ENCODE results near the gene DCHS2. TPM values are rescaled to one million over a fixed set of nuclear protein-coding genes. Genes with fewer than 3 reads are reported as not detected.
A peak's percentile ranks its signal among the peaks of the same experiment; 100 is the strongest.

The DCHS2 gene
- polyA plus RNA-seq, 3 donors, result not detected

DNA sequence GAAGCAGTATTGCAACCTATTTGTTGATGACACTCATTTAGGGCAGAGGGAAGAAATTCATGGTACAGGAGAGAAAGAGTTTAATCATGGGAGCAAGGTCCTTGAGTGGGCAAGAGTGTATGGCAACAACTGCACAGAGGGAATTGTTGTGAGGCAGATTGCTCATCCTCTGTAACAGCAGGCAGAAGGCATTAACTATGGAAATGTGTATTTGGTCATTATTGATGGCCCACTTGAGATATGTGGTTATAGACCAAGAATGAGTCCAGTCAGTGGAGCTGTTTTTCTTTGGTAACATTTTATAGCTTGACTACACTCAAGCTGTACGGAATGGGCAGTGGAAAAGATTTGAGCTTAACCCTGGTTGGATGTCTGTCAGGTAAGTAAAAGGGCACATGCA lies 42.7 kb upstream of the DCHS2 start:
- Histone ChIP-seq H3K79me2 (ENCODE audit: insufficient read depth, low read length) (no peaks in the 10 kb centered on the region), H3K4me2 (replicated peaks; ENCODE audit: extremely low read depth, low read length, poor library complexity, severe bottlenecking) (no peak overlapping the region), H3K9ac (ENCODE audit: insufficient read depth, low read length, poor library complexity, severe bottlenecking) (no peak overlapping the region), H3K27me3 (ENCODE audit: control insufficient read depth in 2 of 2, insufficient read depth in 2 of 2, low read length in 2 of 2) (no peaks in the 10 kb centered on the region), H2AFZ (ENCODE audit: insufficient read depth, low read depth, low read length, poor library complexity, severe bottlenecking) (no peak overlapping the region), H3K4me1 (ENCODE audit: control insufficient read depth in 1 of 2, insufficient read depth in 2 of 2, low read length in 2 of 2) (peaks cover 0 to 3% of the 10 kb centered on the region in 2 donors), H4K20me1 (ENCODE audit: insufficient read depth, low read length) (no peaks in the 10 kb centered on the region), H3K9me3 (replicated peaks in 1 of 2; ENCODE audit: control insufficient read depth in 1 of 2, insufficient read depth in 1 of 2, low read length in 2 of 2) (no peaks in the 10 kb centered on the region), H3K36me3 (replicated peaks in 1 of 2; ENCODE audit: control insufficient read depth in 1 of 2, insufficient read depth in 2 of 2, low read length in 2 of 2) (peaks cover 38 to 43% of the 10 kb centered on the region in 2 donors), H3K27ac (ENCODE audit: low read depth in 1 of 2, low read length in 2 of 2) (no peak overlapping the region), H3K4me3 (replicated peaks in 1 of 3; ENCODE audit: low read depth in 2 of 3, low read length in 3 of 3) (no peak overlapping the region)
- DNase-seq, result no peak
- WGBS (ENCODE audit: insufficient coverage), result 100% methylated on average over 1 of the region's 1 CpG
- Mint-ChIP-seq H3K27ac (no peak overlapping the region), H3K36me3 (peaks cover 25 to 31% of the 10 kb centered on the region in 2 donors), H3K4me3 (no peak overlapping the region), H3K4me1 (peaks cover 3% of the 10 kb centered on the region), H3K9me3 (no peaks in the 10 kb centered on the region), H3K27me3 (ENCODE audit: low read depth in 3 of 3) (peaks cover 0 to 4% (median 2%) of the 10 kb centered on the region in 3 donors)
- no peak for TF ChIP-seq CTCF (IDR thresholded peaks at IDR 0.05)
- intact Hi-C loops (cut with micrococcal nuclease), result no loop called here

- Histone ChIP-seq H3K4me2 (replicated peaks; ENCODE audit: extremely low read depth, low read length, poor library complexity, severe bottlenecking) (no peak overlapping the region), H3K9ac (ENCODE audit: insufficient read depth, low read length, poor library complexity, severe bottlenecking) (no peak overlapping the region), H3K4me3 (replicated peaks in 1 of 3; ENCODE audit: low read depth in 2 of 3, low read length in 3 of 3) (no peak overlapping the region), H3K4me1 (ENCODE audit: control insufficient read depth in 1 of 2, insufficient read depth in 2 of 2, low read length in 2 of 2) (peaks cover 0 to 5% of the 10 kb centered on the region in 2 donors), H3K79me2 (ENCODE audit: insufficient read depth, low read length) (no peaks in the 10 kb centered on the region), H3K9me3 (replicated peaks in 1 of 2; ENCODE audit: control insufficient read depth in 1 of 2, insufficient read depth in 1 of 2, low read length in 2 of 2) (no peaks in the 10 kb centered on the region), H2AFZ (ENCODE audit: insufficient read depth, low read depth, low read length, poor library complexity, severe bottlenecking) (no peak overlapping the region), H3K27ac (ENCODE audit: low read depth in 1 of 2, low read length in 2 of 2) (no peak overlapping the region), H3K36me3 (replicated peaks in 1 of 2; ENCODE audit: control insufficient read depth in 1 of 2, insufficient read depth in 2 of 2, low read length in 2 of 2) (no peaks in the 10 kb centered on the region), H4K20me1 (ENCODE audit: insufficient read depth, low read length) (no peaks in the 10 kb centered on the region), H3K27me3 (ENCODE audit: control insufficient read depth in 2 of 2, insufficient read depth in 2 of 2, low read length in 2 of 2) (no peaks in the 10 kb centered on the region)
- Mint-ChIP-seq H3K9me3 (no peaks in the 10 kb centered on the region), H3K4me3 (no peak overlapping the region), H3K4me1 (peaks cover 19% of the 10 kb centered on the region), H3K27me3 (ENCODE audit: low read depth in 3 of 3) (peaks cover 0 to 6% (median 2%) of the 10 kb centered on the region in 3 donors), H3K36me3 (no peaks in the 10 kb centered on the region), H3K27ac (peak overlapping the region in 1 of 7 donors; percentile 84)
- no peak for DNase-seq
- intact Hi-C loops (cut with micrococcal nuclease), result no loop called here
- WGBS (ENCODE audit: insufficient coverage), result 95% methylated on average over 4 of the region's 4 CpGs
- no peak for TF ChIP-seq CTCF (IDR thresholded peaks at IDR 0.05)
Observed at GRCh38 chr4:154529728-154530519, 38.3 kb upstream of the DCHS2 start.

All from CD14-positive monocyte (primary cell).